ENCODE data around the gene IL4I1. TPM values are rescaled to one million over a fixed set of nuclear protein-coding genes. Genes with fewer than 3 reads are reported as not detected.

Gene IL4I1
- total and polyA plus RNA-seq, 2 donors (not counting 1 experiment from before 2014, with no cell fraction given), result 0.48 to 3.1 TPM

GRCh38 chr19:49877879-49878743, 18.6 kb downstream of the IL4I1 start:
- Histone ChIP-seq H3K79me2 (ENCODE audit: control insufficient read depth, insufficient read depth, low read length) (peaks cover 36% of the 10 kb centered on the region), H3K4me3 (ENCODE audit: control extremely low read depth in 1 of 5, extremely low read depth in 1 of 5, insufficient read depth in 1 of 5, low read depth in 2 of 5, low read length in 4 of 5) (peak overlapping the region; percentile 85 to 96 (median 95)), H3K36me3 (replicated peaks in 1 of 2; ENCODE audit: control extremely low read depth in 1 of 2, control insufficient read depth in 1 of 2, extremely low read depth in 1 of 2, insufficient read depth in 2 of 2, low read length in 1 of 2) (peaks cover 0 to 45% of the 10 kb centered on the region in 2 experiments), H2AFZ (ENCODE audit: insufficient read depth, low read depth, low read length, poor library complexity, severe bottlenecking) (peak overlapping the region; percentile 83), H3K27me3 (replicated peaks in 1 of 4; ENCODE audit: control extremely low read depth in 1 of 4, control insufficient read depth in 3 of 4, insufficient read depth in 4 of 4, low read length in 3 of 4) (no peaks in the 10 kb centered on the region), H3K27ac (ENCODE audit: low read length in 2 of 2) (peak overlapping the region; percentile 94 to 98), H4K20me1 (ENCODE audit: control insufficient read depth, insufficient read depth, low read length, poor library complexity, severe bottlenecking) (peaks cover 47% of the 10 kb centered on the region), H3K9ac (ENCODE audit: low read length) (peak overlapping the region; percentile 99), H3K9me3 (ENCODE audit: control extremely low read depth in 1 of 3, control insufficient read depth in 2 of 3, insufficient read depth in 1 of 3, low read length in 2 of 3) (no peaks in the 10 kb centered on the region), H3K4me2 (replicated peaks; ENCODE audit: low read depth, low read length, poor library complexity, severe bottlenecking) (peak overlapping the region; percentile 93), H3K4me1 (ENCODE audit: control insufficient read depth in 2 of 2, insufficient read depth in 2 of 2, low read length in 2 of 2) (peaks cover 12 to 20% of the 10 kb centered on the region in 2 donors)
- no peak overlapping the region for H3K27ac Mint-ChIP-seq
- intact Hi-C loops (cut with micrococcal nuclease), result loop anchor here (1.0 to 2.0 kb wide), 10 partner anchors 9 to 1005 kb away; partner anchors contain the start of genes ATF5, FUZ, NUP62 and PPP1R15A
- H3K4me1 Mint-ChIP-seq, result peaks cover 21% of the 10 kb centered on the region
- no peaks in the 10 kb centered on the region for H3K27me3 Mint-ChIP-seq
- CTCF ChIA-PET, result interaction anchor here (1.0 to 1.2 kb wide), 2 partner anchors 11 to 65 kb away, joined by 3 to 4 read pairs; partner anchors contain the start of gene FUZ
- H3K9me3 Mint-ChIP-seq (ENCODE audit: insufficient read depth), result no peaks in the 10 kb centered on the region
- TF ChIP-seq CTCF (IDR thresholded peaks at IDR 0.05) (no peak), EZH2 (IDR thresholded peaks at IDR 0.05; ENCODE audit: borderline replicate concordance, insufficient read depth, low read depth, low read length, poor library complexity, severe bottlenecking) (no peak)
- 10% methylated on average over 36 of the region's 41 CpGs for WGBS (ENCODE audit: insufficient coverage)
- ATAC-seq (ENCODE audit: low read depth) (peak; percentile 61), DNase-seq (peak; percentile 99)
- POLR2A ChIA-PET, result interaction anchor here (1.1 to 2.6 kb wide), 9 partner anchors 9 to 1259 kb away, joined by 3 to 30 read pairs (median 13); partner anchors contain the start of genes ATF5, FUZ, IL4I1 and NUP62
- H3K4me3 Mint-ChIP-seq, result no peak overlapping the region

Data from B cell (primary cell).